Measurements from ENCODE around the gene SLC45A1.
"Not testable (repeated sequence)": the region's sequence is repeated elsewhere in the genome, so short reads cannot be mapped to it uniquely, and the experiment has no call there.

The SLC45A1 gene

GRCh38 chr1:8317647-8318381 is at the start of gene SLC45A1:
Gene SLC45A1, plus strand, starts transcription at chr1:8318114. Its CDS starts 6,216 bp downstream, at chr1:8324330.
- DNase-seq (ENCODE audit: low read depth in 2 of 2): peak; percentile 76 to 78

- no peak for DNase-seq (ENCODE audit: low read depth in 2 of 2)
These were observed 44.9 kb upstream of the SLC45A1 start for GRCh38 chr1:8273036-8273435.

- DNase-seq (ENCODE audit: low read depth in 2 of 2): no peak
These were observed 43.6 kb upstream of the SLC45A1 start for GRCh38 chr1:8274352-8274751.

- DNase-seq (ENCODE audit: low read depth in 2 of 2): no peak
These were observed 41.6 kb upstream of the SLC45A1 start for GRCh38 chr1:8276173-8276914.

- DNase-seq (ENCODE audit: low read depth in 2 of 2): no peak
These were observed 41.0 kb upstream of the SLC45A1 start for GRCh38 chr1:8276932-8277331.

GRCh38 chr1:8278677-8279076 is 39.2 kb upstream of the SLC45A1 start:
- not testable (repeated sequence) for DNase-seq (ENCODE audit: low read depth in 2 of 2)

GRCh38 chr1:8281843-8282509 is 35.9 kb upstream of the SLC45A1 start:
- no peak for DNase-seq (ENCODE audit: low read depth in 2 of 2)

GRCh38 chr1:8283058-8283884 is 34.6 kb upstream of the SLC45A1 start:
- DNase-seq (ENCODE audit: low read depth in 2 of 2): peak; percentile 15 to 27

- no peak for DNase-seq (ENCODE audit: low read depth in 2 of 2)
These were observed 33.8 kb upstream of the SLC45A1 start for GRCh38 chr1:8284127-8284526.

GRCh38 chr1:8285103-8285502 is 32.8 kb upstream of the SLC45A1 start:
- DNase-seq (ENCODE audit: low read depth in 2 of 2): no peak

GRCh38 chr1:8285965-8286364 is 31.9 kb upstream of the SLC45A1 start:
- no peak for DNase-seq (ENCODE audit: low read depth in 2 of 2)

- DNase-seq (ENCODE audit: low read depth in 2 of 2): no peak
These were observed 24.8 kb upstream of the SLC45A1 start for GRCh38 chr1:8293118-8293517.

GRCh38 chr1:8293641-8294169 is 24.2 kb upstream of the SLC45A1 start:
- no peak for DNase-seq (ENCODE audit: low read depth in 2 of 2)

- DNase-seq (ENCODE audit: low read depth in 2 of 2): no peak
These were observed 23.7 kb upstream of the SLC45A1 start for GRCh38 chr1:8294170-8294697.

- no peak for DNase-seq (ENCODE audit: low read depth in 2 of 2)
These were observed 20.7 kb upstream of the SLC45A1 start for GRCh38 chr1:8297245-8297644.

- DNase-seq (ENCODE audit: low read depth in 2 of 2): no peak
These were observed 18.0 kb upstream of the SLC45A1 start for GRCh38 chr1:8299963-8300362.

- no peak for DNase-seq (ENCODE audit: low read depth in 2 of 2)
These were observed 15.6 kb upstream of the SLC45A1 start for GRCh38 chr1:8302081-8302956.

GRCh38 chr1:8303141-8303540 is 14.8 kb upstream of the SLC45A1 start:
- no peak for DNase-seq (ENCODE audit: low read depth in 2 of 2)

GRCh38 chr1:8303876-8304275 is 14.0 kb upstream of the SLC45A1 start:
- no peak for DNase-seq (ENCODE audit: low read depth in 2 of 2)

- no peak for DNase-seq (ENCODE audit: low read depth in 2 of 2)
These were observed 10.3 kb upstream of the SLC45A1 start for GRCh38 chr1:8307628-8308027.
